Lower leg skin (tissue), 4 donors: Measurements from ENCODE around the gene KHDRBS2. TPM values are rescaled to one million over a fixed set of nuclear protein-coding genes. Genes with fewer than 3 reads are reported as not detected.

Source experiments
- DNase-seq, 2 donors: peaks; one replicate each; pipeline ENCODE4 v3.0.0-alpha.2; 2019; ENCODE audit warnings: low spot score in 2 of 2
- H3K4me3 ChIP-seq: fragments of 200-600 bp; sonication (generic); 2 replicates; pipeline ENCODE4 v1.5.1; 2017; ENCODE audit warnings: mild to moderate bottlenecking, low read depth; ENCODE audit not compliant: poor library complexity, severe bottlenecking
- POLR2A ChIP-seq, 2 donors: fragments of 450-650 bp; IDR thresholded peaks; one replicate each; pipeline ENCODE4 v1.6.1; 2016 to 2017; ENCODE audit warnings: antibody characterized with exemption in 2 of 2, mild to moderate bottlenecking in 1 of 2, moderate library complexity in 1 of 2
- WGBS, 2 donors: methylation state at CpG; one replicate each; pipeline ENCODE4 v1.1.5; 2018; 5-methylcytosine and 5-hydroxymethylcytosine counted together
- intact Hi-C: fragments of 100-400 bp; cut with DNase I; formaldehyde crosslinking; loops from one replicate; pipeline ENCODE4 v1.15.0; 2023; ENCODE audit warnings: low total_unique reads
- total RNA-seq, 4 donors: library from RNA; depleted of rRNA; stranded (reverse); fragments of >200 nt; gene quantifications; one replicate each; pipeline ENCODE4 v1.1.0, GENCODE V29; 2016
- TF ChIP-seq, protein P1 (sequence below), 3 donors: fragments of 450-650 bp; IDR thresholded peaks; one replicate each; pipeline ENCODE4 v1.5.1; 2016; ENCODE audit warnings: antibody characterized with exemption in 3 of 3, mild to moderate bottlenecking in 3 of 3, moderate library complexity in 2 of 3

The KHDRBS2 gene
- total RNA-seq, 4 donors from 2014 or later, result 0.19 TPM; not detected in 3

GRCh38 chr6:61887423-61887822 is 398.6 kb downstream of the KHDRBS2 start:
- WGBS, 2 donors, result 53 to 65% methylated on average over 1 of the region's 1 CpG
- no peak overlapping the region for H3K4me3 ChIP-seq
- intact Hi-C loops, result no loop called here
- TF ChIP-seq POLR2A (IDR thresholded peaks at IDR 0.05), result no peak
- TF ChIP-seq, protein P1, sequence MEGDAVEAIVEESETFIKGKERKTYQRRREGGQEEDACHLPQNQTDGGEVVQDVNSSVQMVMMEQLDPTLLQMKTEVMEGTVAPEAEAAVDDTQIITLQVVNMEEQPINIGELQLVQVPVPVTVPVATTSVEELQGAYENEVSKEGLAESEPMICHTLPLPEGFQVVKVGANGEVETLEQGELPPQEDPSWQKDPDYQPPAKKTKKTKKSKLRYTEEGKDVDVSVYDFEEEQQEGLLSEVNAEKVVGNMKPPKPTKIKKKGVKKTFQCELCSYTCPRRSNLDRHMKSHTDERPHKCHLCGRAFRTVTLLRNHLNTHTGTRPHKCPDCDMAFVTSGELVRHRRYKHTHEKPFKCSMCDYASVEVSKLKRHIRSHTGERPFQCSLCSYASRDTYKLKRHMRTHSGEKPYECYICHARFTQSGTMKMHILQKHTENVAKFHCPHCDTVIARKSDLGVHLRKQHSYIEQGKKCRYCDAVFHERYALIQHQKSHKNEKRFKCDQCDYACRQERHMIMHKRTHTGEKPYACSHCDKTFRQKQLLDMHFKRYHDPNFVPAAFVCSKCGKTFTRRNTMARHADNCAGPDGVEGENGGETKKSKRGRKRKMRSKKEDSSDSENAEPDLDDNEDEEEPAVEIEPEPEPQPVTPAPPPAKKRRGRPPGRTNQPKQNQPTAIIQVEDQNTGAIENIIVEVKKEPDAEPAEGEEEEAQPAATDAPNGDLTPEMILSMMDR (IDR thresholded peaks at IDR 0.05), result no peak
- DNase-seq, result no peak

- intact Hi-C loops, result no loop called here
- 68 to 73% methylated on average over 1 of the region's 1 CpG for WGBS, 2 donors
- DNase-seq, result no peak
- no peak overlapping the region for H3K4me3 ChIP-seq
- no peak for TF ChIP-seq POLR2A (IDR thresholded peaks at IDR 0.05)
- TF ChIP-seq, protein P1 (IDR thresholded peaks at IDR 0.05), result no peak
Measured at GRCh38 chr6:61886608-61887259, 399.3 kb downstream of the KHDRBS2 start.

- no peak for DNase-seq
- H3K4me3 ChIP-seq, result no peak overlapping the region
- intact Hi-C loops, result no loop called here
- 85 to 94% methylated on average over 15 of the region's 15 CpGs for WGBS, 2 donors
- TF ChIP-seq, protein P1 (IDR thresholded peaks at IDR 0.05), result no peak
Measured at GRCh38 chr6:61869632-61870400, 416.2 kb downstream of the KHDRBS2 start.

GRCh38 chr6:61868507-61869080 is 417.4 kb downstream of the KHDRBS2 start:
- TF ChIP-seq, protein P1 (IDR thresholded peaks at IDR 0.05), result no peak
- no peak for TF ChIP-seq POLR2A (IDR thresholded peaks at IDR 0.05)
- no peak overlapping the region for H3K4me3 ChIP-seq
- intact Hi-C loops, result no loop called here
- 93 to 100% methylated on average over 8 of the region's 8 CpGs for WGBS, 2 donors
- no peak for DNase-seq

GRCh38 chr6:61867635-61868034 is 418.4 kb downstream of the KHDRBS2 start:
- intact Hi-C loops, result no loop called here
- TF ChIP-seq, protein P1 (IDR thresholded peaks at IDR 0.05), result no peak
- TF ChIP-seq POLR2A (IDR thresholded peaks at IDR 0.05), result no peak
- no peak overlapping the region for H3K4me3 ChIP-seq
- no peak for DNase-seq
- 80 to 86% methylated on average over 4 of the region's 4 CpGs for WGBS, 2 donors
